ENCODE results near the gene ASB1. TPM values are rescaled to one million over a fixed set of nuclear protein-coding genes. Genes with fewer than 3 reads are reported as not detected.

The ASB1 gene
- total RNA-seq, 1 experiment from 2014 or later: 27.4 TPM

- DNase-seq (ENCODE audit: low read depth): no peak
Measured at GRCh38 chr2:238493880-238494572, 67.3 kb downstream of the ASB1 start.

GRCh38 chr2:238494573-238494961 is 67.8 kb downstream of the ASB1 start:
- no peak for DNase-seq (ENCODE audit: low read depth)

- no peak for DNase-seq (ENCODE audit: low read depth)
Measured at GRCh38 chr2:238495422-238495821, 68.7 kb downstream of the ASB1 start.

- no peak for DNase-seq (ENCODE audit: low read depth)
Measured at GRCh38 chr2:238496756-238497609, 70.3 kb downstream of the ASB1 start.

GRCh38 chr2:238497610-238498005 is 70.9 kb downstream of the ASB1 start:
- no peak for DNase-seq (ENCODE audit: low read depth)

- no peak for DNase-seq (ENCODE audit: low read depth)
Measured at GRCh38 chr2:238498188-238498587, 71.5 kb downstream of the ASB1 start.

- DNase-seq (ENCODE audit: low read depth): no peak
Measured at GRCh38 chr2:238498691-238499295, 72.1 kb downstream of the ASB1 start.

- DNase-seq (ENCODE audit: low read depth): no peak
Measured at GRCh38 chr2:238499731-238500580, 73.2 kb downstream of the ASB1 start.

GRCh38 chr2:238501311-238501710 is 74.6 kb downstream of the ASB1 start:
- DNase-seq (ENCODE audit: low read depth): no peak

Other genes with a start within 250 kb of the ASB1 start
- gene ILKAP, start 223.2 kb upstream of the ASB1 start, total RNA-seq (2014; rRNA removed; shearing (Covaris generic)): 20.5 and 20.7 TPM in 2 replicates
- 8.3 and 22.7 TPM in 2 replicates for gene HES6, start 186.9 kb upstream of the ASB1 start, total RNA-seq (2014; rRNA removed; shearing (Covaris generic))
- 4.0 and 4.2 TPM in 2 replicates for gene PER2, start 138.3 kb upstream of the ASB1 start, total RNA-seq (2014; rRNA removed; shearing (Covaris generic))
- 5.6 and 7.1 TPM in 2 replicates for gene TRAF3IP1, start 106.4 kb upstream of the ASB1 start, total RNA-seq (2014; rRNA removed; shearing (Covaris generic))